RCC 7860 (cell line): ENCODE data around the gene ATRX.
"Not testable (repeated sequence)": the region's sequence is repeated elsewhere in the genome, so short reads cannot be mapped to it uniquely, and the experiment has no call there.

ENCODE experiments used
- DNase-seq: peaks from one replicate; pipeline ENCODE4 v3.0.0-alpha.2; 2015; ENCODE audit warnings: low spot score
- FAIRE-seq: peaks from 2 replicates; lab custom pipeline; 2012; peaks lifted over from hg19 to GRCh38; lab: Jason Lieb, UNC

The ATRX gene

DNA sequence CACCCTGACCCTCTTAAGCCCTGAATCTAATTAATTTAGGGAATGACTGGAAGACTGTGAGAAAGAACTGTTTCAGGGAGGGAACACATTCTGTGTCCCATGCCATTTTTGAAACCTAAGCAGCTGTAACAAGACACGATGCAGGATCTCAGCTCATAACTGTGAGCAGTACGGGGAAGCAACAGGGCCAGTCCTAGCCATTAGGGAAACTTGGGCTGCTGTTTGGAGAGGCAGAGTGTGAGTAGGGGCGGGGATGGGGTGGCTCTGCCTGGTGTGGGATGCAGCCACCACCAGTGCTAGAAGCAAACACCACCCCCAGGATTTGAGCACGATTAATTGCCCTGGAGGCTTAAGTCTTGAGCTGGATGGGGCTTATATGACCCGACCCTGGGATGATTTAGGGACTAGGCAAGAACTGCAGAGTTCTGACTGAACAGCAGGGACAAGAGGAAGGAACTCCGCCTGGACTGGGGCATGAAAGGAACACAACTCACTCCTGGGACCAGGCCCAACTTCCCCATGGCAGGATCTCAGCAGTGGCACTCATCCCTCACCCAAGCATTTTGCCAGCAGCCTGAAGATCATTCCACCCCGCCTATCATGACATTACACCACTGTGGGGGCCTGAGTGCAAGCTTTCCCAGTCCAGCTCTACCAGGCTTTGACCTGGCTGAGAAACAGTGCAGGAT, 43.1 kb downstream of the ATRX start:
- no peak for DNase-seq
- no peak for FAIRE-seq

DNA sequence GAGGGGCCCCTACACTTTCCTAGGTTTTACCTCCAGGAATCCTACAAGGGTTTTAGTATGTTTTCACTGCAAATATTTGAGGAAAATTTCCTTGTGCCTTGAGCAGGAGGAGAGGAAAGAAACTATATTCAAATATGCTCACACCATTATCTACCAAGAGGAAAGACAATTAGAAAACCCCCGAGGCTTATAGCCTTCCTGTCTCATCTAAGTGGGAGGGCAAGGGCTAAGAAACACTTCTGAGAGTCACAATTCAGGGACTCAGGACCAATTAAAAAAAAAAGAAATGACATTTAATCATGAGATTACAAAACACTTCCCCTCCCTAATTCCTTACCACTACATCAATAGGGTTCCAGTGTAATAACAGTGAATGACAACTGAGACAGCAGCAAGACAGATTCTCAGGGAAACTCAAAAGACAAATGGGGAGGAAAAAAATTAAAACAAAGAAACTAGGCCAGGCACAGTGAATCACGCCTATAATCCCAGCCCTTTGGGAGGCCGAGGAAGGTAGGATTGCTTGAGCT, 45.6 kb downstream of the ATRX start:
- DNase-seq, result no peak
- FAIRE-seq, result no peak

DNA sequence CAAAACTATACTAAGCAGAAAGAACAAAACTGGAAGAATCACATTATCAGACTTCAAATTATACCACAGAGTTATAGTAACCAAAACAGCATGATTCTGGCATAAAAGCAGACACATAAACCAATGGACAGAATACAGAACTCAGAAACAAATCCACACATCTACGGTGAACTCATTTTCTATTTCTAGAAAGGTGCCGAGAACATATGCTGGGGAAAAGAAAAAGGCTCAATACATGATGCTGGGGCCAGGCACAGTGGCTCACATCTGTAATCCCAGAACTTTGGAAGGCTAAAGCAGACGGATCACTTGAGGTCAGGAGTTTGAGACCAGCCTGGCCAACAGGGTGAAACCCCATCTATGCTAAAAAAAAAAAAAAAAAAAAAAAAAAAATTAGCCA, 52.7 kb downstream of the ATRX start:
- FAIRE-seq (no peak), DNase-seq (no peak)

DNA sequence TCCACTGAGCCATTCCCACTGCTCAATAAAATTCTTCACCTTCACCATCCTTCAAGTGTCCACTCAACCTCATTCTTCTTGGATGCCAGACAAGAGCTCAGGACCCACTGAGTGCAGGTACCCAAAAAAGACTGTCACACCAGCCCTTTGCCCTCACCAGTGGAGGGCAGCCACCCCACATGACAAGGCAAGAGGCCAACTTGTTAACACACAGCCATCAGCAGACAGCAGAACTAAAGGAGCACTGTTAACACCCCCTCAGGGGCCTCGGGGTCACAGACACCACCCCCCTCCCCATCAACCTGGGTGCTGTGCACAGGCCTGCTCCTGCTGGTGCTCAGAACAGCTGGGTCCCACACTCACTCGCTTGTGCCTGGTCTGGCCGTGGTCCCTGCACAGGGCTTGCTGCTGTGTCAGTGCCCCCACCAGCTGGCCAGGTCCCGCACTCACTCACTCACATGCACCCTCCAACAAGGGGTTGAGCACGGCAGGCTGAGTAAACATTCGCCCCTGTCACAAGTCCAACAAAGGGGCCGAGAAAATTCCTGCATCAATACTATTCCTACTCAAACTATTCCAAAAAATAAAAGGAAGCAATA, 54.1 kb downstream of the ATRX start:
- DNase-seq (no peak), FAIRE-seq (no peak)

DNA sequence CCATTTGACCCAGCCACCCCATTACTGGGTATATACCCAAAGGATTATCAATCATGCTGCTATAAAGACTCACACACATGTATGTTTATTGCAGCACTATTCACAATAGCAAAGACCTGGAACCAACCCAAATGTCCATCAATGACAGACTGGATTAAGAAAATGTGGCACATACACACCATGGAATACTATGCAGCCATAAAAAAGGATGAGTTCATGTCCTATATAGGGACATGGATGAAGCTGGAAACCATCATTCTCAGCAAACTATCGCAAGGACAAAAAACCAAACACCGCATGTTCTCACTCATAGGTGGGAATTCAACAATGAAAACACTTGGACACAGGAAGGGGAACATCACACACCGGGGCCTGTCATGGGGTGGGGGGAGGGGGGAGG, 59.9 kb downstream of the ATRX start:
- not testable (repeated sequence) for FAIRE-seq, DNase-seq

DNA sequence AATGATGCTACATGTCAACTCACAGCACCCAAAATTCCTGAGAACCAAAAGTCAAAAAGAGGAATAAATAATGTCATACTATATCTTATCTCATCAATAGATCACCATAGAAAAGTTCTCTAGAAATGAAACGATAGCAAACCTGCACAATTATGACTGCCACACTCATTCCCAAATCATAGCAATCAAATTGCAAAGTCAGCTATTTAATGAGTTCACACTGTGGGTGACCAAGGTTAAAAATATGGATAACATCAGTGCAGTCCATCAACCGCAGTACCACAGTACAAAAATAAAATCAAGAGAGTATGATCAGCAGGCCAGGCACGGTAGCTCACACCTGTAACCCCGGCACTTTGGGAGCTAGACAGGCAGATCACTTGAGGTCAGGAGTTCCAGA, 62.3 kb downstream of the ATRX start:
- FAIRE-seq (no peak), DNase-seq (no peak)

DNA sequence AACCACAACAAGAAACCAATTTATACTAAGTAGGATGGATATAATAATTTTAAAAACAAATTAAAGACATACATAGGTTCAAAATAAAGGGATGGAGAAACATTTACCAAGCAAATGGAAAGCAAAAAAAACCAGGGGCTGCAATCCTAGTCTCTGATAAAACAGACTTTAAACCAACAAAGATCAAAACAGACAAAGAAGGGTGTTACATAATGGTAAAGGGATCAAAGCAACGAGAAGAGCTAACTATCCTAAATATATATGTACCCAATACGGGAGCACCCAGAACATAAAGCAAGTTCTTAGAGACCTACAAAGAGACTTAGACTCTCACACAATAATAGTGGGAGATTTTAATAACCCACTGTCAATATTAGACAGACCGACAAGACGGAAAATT, 66.6 kb downstream of the ATRX start:
- DNase-seq (no peak), FAIRE-seq (no peak)

DNA sequence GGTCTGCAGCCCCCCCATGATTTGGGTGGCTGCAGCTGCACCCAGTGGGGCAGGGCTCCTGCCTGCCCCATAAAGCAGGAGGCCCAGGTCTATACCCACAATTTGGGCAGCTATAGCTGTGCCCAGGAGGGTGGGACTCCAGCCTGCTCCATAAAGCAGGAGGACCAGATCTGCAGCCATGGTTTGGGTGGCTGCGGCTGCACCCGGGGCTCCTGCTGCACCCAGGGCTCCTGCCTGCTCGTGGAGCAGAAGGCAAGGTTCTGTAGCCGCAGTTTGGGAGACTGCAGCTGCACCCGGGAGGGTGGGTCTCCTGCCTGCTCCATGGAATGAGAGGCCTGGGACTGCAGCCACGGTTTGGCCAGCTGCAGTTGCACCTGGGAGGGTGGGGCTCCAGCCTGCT, 81.1 kb downstream of the ATRX start:
- FAIRE-seq, result no peak
- DNase-seq, result no peak

DNA sequence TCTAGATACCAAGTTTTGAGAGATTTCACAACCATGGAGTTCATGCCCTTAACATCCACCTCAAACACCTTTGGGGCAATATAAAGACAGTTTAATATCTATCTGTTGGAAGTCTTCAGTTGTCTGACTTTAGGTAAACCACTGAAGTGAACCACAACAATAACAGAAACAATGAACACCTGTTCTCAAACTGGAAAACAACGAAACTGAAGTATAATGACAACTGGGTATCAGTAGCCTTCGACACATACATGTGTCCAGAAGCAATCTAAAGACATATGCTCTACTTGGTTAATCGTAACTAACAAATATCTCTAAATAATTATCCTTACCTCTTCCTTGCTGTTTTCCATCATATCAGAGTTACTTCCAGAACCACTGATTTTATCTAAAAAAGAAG, 87.8 kb downstream of the ATRX start:
- DNase-seq (no peak), FAIRE-seq (no peak)

DNA sequence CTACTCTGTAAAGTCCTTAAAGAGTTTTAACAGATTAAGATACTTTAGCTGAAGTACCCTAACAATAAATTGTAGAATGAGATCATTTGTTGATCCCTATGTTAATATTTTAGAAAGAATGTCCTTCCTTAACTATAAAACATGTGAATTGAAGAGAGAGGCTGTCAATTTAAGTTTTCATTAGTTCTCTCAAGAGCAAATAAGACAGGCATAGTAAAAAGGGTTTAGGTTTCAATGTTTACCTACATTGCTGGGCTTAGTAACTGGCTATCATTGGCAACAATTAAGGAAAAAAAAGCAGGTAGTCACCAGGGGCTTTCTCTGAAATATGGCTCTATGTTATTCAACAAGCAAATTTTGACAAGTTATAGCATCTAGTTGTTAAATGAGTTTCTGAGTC, 91.5 kb downstream of the ATRX start:
- FAIRE-seq, result no peak

DNA sequence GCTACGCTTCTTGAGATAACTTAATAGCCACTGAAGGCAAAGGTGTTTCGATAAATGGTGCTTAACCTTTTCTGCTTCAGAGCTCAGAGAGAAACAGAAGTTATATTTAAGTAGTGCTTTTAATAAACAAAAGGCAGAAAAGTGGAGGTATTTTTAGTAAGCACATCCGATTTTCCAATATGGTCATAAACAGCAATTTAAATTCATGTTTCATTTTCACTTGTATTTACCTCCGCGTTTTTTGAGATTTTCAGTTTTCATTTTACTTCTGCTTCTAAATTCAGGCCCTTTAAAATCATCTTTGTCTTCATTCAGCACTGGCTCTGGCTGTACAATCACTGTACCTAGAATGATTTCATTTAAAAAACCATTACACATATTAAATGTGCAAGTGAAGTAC, 92.4 kb downstream of the ATRX start:
- DNase-seq (no peak), FAIRE-seq (no peak)

More for the DNA sequence above, 91.5 kb downstream of the ATRX start:
- no peak for DNase-seq

DNA sequence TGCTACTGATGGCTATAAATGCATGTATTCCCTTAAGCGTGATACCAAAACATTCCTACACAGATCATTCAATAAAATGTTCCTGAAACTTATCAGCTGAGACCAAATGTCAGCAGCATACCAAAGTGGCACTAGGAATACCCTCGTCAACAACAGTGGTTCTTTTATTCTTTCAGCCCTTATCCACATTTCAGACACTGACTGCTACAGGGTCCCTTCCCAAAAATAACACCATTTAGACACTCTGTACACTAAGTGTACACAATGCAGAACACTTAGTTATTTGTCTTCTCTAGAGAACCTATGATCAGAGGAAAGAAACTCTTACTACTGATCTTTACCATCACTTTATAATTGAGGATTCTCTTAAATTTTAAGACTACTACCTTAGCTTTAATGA, 94.1 kb downstream of the ATRX start:
- no peak for DNase-seq
- no peak for FAIRE-seq

DNA sequence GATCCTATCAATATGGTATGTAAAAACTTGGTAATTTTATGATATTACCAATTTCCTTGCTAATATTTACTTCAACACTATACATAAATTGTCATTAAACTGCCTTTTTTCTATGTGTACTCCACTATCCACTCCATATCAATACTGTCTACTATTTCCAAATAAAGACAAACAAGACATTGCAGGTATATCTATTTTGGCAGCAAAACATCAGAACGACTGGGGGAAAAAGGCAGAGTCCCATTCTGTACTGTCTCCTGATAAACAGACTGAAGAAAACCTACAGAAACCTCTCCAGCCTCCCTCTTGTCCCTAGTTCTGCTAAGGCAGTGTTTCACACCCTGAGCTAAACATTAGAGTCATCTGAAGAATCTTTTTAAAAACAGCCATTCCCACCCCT, 96.6 kb downstream of the ATRX start:
- FAIRE-seq, result no peak
- no peak for DNase-seq

DNA sequence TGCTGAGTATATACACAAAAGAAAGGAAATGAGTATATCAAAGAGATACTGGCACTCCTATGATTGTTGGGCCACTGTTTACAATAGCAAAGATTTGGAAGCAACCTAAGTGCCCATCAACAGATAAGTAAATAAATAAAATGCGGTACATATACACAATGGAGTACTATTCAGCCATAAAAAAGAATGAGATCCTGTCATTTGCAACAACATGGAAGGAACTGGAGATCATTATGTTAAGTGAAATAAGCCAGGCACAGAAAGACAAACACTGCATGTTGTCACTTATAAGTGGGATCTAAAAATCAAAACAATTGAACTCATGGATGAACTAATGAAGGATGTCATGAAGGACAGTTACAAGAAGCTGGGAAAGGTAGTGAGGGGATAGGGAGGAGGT, 100.3 kb downstream of the ATRX start:
- DNase-seq, FAIRE-seq: not testable (repeated sequence)

DNA sequence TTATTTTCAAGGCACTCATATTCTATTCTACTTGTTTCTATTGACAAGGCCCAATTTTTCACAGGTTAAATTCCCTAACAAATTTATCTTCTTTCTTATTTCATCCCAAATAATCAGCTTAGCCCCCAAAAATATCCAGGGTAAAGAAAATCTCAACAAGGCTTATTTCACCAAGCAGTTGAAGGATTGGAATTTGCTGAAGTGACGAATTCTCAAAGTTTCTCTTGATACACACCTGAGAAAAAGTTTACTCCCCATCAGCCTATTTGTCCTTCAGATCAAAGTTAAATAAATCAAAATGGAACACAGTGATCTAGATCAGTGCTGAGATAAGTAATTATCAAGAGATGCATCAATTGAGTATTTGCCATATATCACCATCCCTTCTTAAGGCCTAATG, 106.9 kb downstream of the ATRX start:
- no peak for DNase-seq
- no peak for FAIRE-seq

DNA sequence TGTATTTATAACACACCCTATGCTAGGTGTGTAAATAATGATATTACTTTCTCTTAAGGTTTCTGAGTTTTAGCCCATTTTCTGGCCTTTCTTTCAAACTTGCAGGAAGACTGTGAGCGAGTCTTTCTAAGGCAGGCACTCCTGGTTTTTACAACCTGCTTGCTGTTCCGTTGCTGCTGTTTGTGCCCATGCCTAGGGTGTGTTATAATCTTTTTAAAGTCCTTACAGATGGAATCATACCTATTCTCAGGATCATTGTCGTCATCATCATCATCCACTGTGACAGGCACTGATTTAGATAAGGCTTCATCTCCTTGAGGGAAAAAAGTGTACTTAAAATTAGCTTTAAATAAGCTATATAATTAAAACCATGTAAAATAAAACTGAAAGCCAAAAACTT, 110.0 kb downstream of the ATRX start:
- DNase-seq (no peak), FAIRE-seq (no peak)

DNA sequence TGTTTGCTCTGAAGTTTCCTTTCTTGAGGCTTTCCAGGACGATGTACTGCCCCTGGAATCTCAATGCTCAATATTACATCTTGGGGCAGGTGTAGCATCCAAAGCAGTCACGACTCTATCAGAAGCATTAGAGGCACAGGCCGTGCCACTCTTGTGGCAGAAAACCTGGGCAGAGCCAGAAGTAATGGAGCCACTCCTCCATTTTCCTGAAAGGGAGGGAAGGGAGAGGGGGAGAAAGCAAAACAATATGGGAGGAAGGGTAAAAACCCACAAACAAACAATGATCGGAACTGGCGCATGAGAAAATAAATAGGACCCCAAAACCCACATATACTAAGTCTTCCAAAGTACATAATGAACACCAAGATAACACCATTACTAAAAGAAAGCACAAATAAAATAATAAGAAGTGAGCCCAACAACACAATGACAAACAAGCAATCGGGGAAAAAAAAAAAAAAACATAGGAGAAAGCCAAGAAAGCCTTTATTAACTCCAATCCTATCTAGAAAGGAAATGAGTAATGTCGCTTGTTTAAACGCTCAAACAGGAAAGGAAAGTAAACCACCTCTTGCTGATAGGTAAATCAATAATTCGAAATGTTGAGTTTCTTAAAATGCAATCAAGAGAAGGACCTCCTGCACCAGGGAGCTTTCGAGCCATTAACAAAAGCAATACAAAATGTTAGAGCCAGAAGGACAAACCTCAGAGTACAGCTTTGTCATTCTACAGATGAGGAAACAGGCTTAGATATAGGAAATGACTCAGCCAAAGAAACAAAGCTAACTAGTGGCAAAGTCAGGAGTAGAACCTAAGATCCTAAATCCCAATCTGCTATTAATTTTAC, 117.4 kb downstream of the ATRX start:
- DNase-seq (peak; percentile 31), FAIRE-seq (peak; percentile 77)

DNA sequence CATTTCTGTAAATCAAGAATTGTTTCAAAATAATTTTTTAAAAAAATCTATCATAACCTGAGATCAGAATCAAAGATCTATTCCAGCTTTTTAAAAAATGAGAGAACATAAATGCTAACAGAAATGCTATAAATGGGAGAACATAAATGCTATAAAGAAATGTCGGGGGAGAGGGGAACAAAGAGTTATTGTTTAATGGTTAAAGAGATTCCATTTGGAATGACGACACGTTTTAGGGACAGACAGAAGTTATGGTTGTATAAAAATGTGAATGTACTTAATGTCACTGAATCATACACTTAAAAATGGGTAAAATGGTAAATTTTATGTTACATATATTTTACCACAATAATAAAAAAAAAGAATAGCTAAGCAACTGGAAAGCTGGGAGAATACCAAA, 127.1 kb downstream of the ATRX start:
- DNase-seq, result no peak
- no peak for FAIRE-seq

DNA sequence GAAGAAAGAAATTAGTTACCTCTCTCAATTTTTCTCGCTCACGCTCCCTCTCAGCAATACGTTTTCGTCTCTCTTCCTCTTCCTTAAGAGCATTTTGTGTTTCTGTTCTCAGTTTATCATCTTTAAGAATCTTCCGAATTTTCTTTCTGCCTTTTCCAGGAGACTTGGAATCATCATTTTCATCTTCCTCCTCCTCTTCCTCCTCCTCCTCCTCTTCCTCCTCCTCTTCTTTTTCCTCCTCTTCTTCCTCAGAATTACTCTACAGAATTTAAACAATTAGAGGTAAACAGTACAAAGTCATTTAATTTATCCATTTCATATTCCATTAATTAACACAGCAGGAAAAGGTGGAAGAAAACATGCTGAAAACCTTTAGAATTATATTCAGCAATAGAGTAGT, 133.9 kb downstream of the ATRX start:
- no peak for FAIRE-seq

DNA sequence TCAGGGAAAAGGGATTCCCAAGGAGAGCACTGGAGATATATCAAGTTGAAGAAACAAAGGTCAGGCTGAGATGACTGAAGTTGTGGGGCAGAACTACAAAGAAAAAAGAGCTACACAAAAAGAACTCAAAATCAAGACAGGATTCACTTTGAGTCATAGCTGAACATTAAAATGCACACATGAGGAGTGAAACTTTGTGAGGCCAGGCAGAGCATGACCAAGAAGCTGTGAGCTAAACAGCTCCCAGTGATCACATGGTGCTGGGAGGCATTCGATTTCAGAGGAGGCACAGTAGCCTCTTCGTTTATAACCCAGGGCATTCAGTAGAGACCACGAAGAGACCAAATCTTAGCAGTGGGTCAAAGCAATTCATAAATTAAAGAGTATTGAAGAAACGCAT, 145.3 kb downstream of the ATRX start:
- DNase-seq (no peak), FAIRE-seq (no peak)

More for the DNA sequence above, 133.9 kb downstream of the ATRX start:
- no peak for DNase-seq

DNA sequence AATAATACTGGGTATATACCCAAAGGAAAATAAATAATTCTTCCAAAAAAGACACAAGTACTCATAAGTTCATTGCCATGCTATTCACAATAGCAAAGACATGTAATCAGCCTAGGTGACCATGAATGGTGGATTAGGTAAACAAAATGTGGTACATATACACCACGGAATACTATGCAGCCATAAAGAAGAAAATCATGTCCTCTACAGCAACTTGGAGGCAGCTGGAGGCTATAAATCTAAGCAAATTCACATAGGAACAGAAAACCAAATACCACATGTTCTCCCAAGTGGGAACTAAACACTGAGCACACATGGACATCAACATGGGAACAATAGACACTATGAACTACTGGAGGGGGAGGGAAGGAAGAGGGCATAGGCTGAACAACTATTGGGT, 146.2 kb downstream of the ATRX start:
- DNase-seq (no peak), FAIRE-seq (no peak)

DNA sequence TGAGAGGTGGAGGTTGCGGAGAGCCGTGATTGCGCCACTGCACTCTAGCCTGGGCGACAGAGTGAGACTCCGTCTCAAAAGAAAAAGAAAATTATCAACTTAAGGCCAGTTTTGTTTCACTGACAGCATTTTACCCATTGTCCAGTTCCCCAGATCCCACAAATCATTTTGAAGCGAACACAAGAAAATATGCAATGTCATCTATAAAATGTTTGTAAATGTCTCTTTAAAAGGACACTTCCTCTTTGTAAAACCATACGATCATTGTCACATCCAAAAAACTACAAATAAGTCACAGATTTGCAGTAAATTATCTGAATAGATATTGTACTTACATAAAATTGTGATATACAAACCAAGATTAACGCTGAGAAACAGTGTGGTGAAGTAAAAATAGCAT, 147.6 kb downstream of the ATRX start:
- FAIRE-seq, result no peak
- DNase-seq, result no peak
